ENCODE data around the gene AP2A2. TPM values are rescaled to one million over a fixed set of nuclear protein-coding genes. Genes with fewer than 3 reads are reported as not detected.

AP2A2 gene
- total and polyA plus RNA-seq, 2 of the 4 experiments (the other 2 are of a cell fraction): 19.9 to 49.0 TPM

- in situ Hi-C loops (cut with MboI; ENCODE audit: low sequenced_read_pairs) (no loop called here), dilution Hi-C loops (cut with HindIII; ENCODE audit: low sequenced_read_pairs, unreplicated experiment) (no loop called here), intact Hi-C loops (cut with micrococcal nuclease) (no loop called here)
- Histone ChIP-seq H3K56ac (ENCODE audit: extremely low read depth, insufficient read depth, low read length) (no peak overlapping the region), H3K9ac (ENCODE audit: low read depth, low read length) (no peak overlapping the region), H3K4me1 (ENCODE audit: control insufficient read depth, insufficient read depth, low read length) (no peaks in the 10 kb centered on the region), H3K36me3 (ENCODE audit: control insufficient read depth, insufficient read depth, low read length) (peaks cover 65% of the 10 kb centered on the region), H4K91ac (ENCODE audit: insufficient read depth, low read depth, low read length) (no peak overlapping the region), H3K27ac (ENCODE audit: insufficient read depth, low read length) (no peak overlapping the region), H2AFZ (replicated peaks; ENCODE audit: low read length, poor library complexity) (no peak overlapping the region), H3K18ac (ENCODE audit: low read depth, low read length) (no peak overlapping the region), H2AK9ac (replicated peaks; ENCODE audit: low read depth, low read length, poor library complexity) (no peak overlapping the region), H3K4me2 (ENCODE audit: low read depth, low read length) (no peak overlapping the region), H2BK20ac (ENCODE audit: low read depth, low read length) (no peak overlapping the region), H4K20me1 (ENCODE audit: insufficient read depth, low read length) (peaks cover 4% of the 10 kb centered on the region; the same call in 1 of the 2 replicates), H3K9me3 (ENCODE audit: control insufficient read depth, insufficient read depth, low read length) (no peaks in the 10 kb centered on the region), H3K14ac (replicated peaks; ENCODE audit: low read depth, low read length) (no peak overlapping the region), H3K27me3 (ENCODE audit: control insufficient read depth, insufficient read depth, low read length) (no peaks in the 10 kb centered on the region), H4K8ac (ENCODE audit: low read depth in 2 of 2, low read length in 2 of 2) (no peak overlapping the region), H3K23ac (ENCODE audit: low read depth, low read length) (no peak overlapping the region), H3K4ac (ENCODE audit: low read depth, low read length) (no peak overlapping the region), H2BK5ac (ENCODE audit: low read depth, low read length, poor library complexity, severe bottlenecking) (no peak overlapping the region), H2BK120ac (ENCODE audit: low read depth, low read length) (no peak overlapping the region), H2BK15ac (ENCODE audit: low read depth, low read length) (no peak overlapping the region), H2AK5ac (ENCODE audit: low read depth, low read length) (no peak overlapping the region), H3K9me1 (ENCODE audit: insufficient read depth, low read length) (no peaks in the 10 kb centered on the region), H4K5ac (ENCODE audit: low read depth, low read length) (no peak overlapping the region), H3K4me3 (ENCODE audit: insufficient read depth, low read depth, low read length) (no peak overlapping the region), H3K79me1 (ENCODE audit: low read depth in 1 of 2, low read length in 2 of 2) (peaks cover 0 to 9% of the 10 kb centered on the region in 2 experiments; a peak in 3 of 4 replicates)
- POLR2A ChIA-PET (ENCODE audit: unreplicated experiment): no interaction called here
- DNase-seq (no peak), ATAC-seq (ENCODE audit: low read depth) (no peak)
- CTCF ChIA-PET: no interaction called here
- no TSS peak for BruUV-seq (replicated peaks)
- no peak for TF ChIP-seq POLR2A (IDR thresholded peaks at IDR 0.05; ENCODE audit: low read depth, low read length)
- no peak for TF ChIP-seq MAZ (IDR thresholded peaks at IDR 0.05; ENCODE audit: borderline replicate concordance, low read depth, low read length)
- WGBS, 2 experiments (ENCODE audit: extremely low coverage in 2 of 2, insufficient read length in 1 of 2): no CpG with 5 or more reads among the region's 11 CpGs
Measured at GRCh38 chr11:1008803-1009145, 83.1 kb downstream of the AP2A2 start.

Measured in IMR-90 (cell line).